C1 segment of cervical spinal cord (tissue), 14 donors: ENCODE results near the gene KRT6A.

Experiments used
- DNase-seq, 14 donors: peaks; one replicate each; lab custom pipeline; 2025; lab: John Stamatoyannopoulos, UW

The KRT6A gene

GRCh38 chr12:52493172-52493571 is at the start of gene KRT6A:
Gene KRT6A, minus strand, starts transcription at chr12:52493257. Its CDS starts 69 bp downstream, at chr12:52493188.
- no peak for DNase-seq

DNA sequence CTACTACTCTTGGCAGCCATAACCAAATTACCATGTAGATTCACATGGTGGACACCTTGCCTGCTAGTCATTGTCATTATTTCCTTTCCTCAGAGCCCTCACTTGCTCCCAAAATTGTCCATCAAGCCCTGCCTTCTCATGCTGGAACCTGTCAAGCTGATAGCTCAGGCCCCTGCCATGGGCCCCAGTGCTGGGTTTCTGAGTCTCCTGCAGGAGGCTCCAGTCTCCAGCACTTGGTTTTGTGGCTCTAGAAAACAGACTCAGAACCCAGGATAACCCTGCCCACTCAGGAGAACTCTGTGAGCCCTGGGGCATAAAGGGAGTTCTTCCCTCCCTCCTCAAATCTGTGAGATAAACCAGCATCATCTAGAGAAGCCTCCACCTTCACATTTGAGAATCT is 49.1 kb upstream of the KRT6A start:
- DNase-seq, result no peak

DNA sequence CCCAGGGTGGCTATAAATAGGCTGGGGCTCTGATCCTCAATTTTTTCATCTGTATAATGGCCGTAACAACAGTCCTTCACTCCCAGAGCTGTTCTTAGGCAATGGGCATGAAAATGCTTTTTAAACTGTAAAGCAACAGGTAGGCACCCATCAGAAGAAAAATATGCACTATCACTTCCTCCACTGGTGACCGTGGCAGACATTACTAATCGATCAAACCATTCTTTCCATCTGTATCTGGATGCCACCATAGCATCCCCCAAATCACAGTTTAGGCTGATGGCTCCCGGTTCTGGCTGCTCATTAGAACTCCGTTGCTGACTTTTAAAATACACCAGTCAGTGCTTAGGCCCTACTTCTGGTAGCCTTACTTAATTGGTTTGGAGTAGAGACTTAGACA is 48.7 kb upstream of the KRT6A start:
- DNase-seq, result no peak

GRCh38 chr12:52540531-52540930 is 47.5 kb upstream of the KRT6A start:
- DNase-seq, result no peak

- DNase-seq, result no peak
Measured at GRCh38 chr12:52539821-52540173, 46.7 kb upstream of the KRT6A start.

GRCh38 chr12:52539083-52539820 is 46.2 kb upstream of the KRT6A start:
- DNase-seq, result no peak

GRCh38 chr12:52537101-52537500 is 44.0 kb upstream of the KRT6A start:
- DNase-seq, result no peak

GRCh38 chr12:52535574-52535973 is 42.5 kb upstream of the KRT6A start:
- DNase-seq, result no peak

GRCh38 chr12:52534482-52534881 is 41.4 kb upstream of the KRT6A start:
- no peak for DNase-seq

GRCh38 chr12:52533686-52534470 is 40.8 kb upstream of the KRT6A start:
- peak in 1 of 14 donors; percentile 8 for DNase-seq

DNA sequence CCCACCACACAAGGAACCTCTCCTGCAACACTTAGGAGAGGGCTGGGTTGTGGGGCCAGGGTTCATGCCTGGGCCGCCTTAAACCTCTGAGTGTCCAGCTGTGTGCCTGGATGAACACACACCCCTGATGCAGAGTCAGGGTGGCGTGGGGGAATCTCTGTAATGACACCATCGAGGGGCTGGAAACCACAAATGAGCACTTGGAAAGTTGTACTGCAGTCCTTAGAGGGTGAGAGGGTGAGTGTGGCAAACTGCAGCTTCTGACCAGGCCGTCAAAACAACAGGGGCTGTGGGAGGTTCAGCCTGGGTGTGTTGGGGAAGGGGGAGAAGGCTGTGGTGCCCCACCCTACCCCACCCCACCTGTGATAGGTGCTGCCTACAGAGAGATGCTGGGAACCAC is 39.6 kb upstream of the KRT6A start:
- no peak for DNase-seq

- DNase-seq, result peak in 2 of 14 donors; percentile 19 to 24
Measured at GRCh38 chr12:52531566-52532300, 38.7 kb upstream of the KRT6A start.

DNA sequence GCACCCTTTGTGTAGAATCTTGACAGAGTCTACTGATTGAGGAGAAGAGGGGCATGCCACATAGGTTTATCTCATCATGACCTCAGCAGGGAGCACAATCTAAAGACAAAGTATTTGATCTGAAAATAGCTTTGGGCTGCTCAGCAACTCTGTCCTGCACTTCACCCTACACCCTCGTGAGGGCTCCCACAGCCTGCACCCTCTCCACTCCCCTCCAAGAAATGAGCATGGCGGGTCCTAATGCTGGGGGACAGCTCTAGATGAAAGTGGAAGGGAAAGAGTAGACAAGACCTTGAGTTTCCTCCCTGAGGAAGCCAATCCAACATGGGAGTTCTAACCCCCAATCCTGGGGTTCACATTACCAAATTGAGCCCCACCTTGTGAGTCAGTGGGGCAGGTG is 37.8 kb upstream of the KRT6A start:
- no peak for DNase-seq

GRCh38 chr12:52530366-52530765 is 37.3 kb upstream of the KRT6A start:
- DNase-seq, result no peak

DNA sequence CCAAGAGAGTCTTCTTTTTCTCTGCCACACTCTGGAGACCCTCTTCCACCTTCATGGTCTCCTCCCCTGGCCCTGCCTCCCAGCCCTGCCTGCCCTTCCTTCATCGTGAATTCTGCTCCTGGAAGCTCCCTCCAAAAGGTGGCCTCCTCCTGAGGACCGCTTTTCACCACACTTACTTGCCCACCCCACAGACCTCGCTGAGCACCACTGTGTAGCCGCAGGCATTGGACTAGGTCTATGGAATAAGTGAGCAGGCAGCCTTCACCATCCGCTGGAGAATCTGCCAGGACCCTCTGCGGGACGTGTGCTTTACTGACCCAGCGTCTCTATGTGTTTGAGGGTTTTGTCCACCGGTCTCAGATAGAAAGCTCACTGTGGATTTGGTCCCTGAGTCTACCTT is 36.8 kb upstream of the KRT6A start:
- no peak for DNase-seq

- DNase-seq, result no peak
Measured at GRCh38 chr12:52529417-52529816, 36.4 kb upstream of the KRT6A start.

DNA sequence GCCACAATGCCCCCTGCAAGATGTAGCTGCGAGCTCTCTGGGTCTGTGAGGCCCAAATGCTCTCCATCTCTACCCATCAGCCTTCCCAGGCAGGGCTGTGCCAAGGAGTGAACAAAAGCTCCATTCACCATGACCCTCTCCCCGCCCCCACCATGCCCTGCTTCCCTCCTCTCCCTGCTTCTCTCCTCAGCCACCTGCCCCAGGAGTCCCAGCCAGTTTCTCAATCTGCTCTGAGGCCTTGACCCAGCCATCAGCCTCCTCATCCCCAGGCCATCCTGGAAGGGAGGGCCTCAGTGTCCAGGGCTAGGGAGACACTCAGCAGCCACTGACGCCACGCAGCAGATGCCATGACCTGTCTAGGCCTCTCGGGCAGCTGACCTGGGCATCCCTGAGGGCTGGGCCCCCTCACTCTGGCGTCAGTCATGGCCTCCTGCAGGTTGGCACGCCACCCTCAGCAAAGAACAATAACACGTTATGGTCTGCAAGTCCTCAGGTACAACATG is 35.6 kb upstream of the KRT6A start:
- peak in 10 of 14 donors; percentile 22 to 51 (median 37) for DNase-seq

GRCh38 chr12:52527121-52527800 is 34.2 kb upstream of the KRT6A start:
- no peak for DNase-seq

DNA sequence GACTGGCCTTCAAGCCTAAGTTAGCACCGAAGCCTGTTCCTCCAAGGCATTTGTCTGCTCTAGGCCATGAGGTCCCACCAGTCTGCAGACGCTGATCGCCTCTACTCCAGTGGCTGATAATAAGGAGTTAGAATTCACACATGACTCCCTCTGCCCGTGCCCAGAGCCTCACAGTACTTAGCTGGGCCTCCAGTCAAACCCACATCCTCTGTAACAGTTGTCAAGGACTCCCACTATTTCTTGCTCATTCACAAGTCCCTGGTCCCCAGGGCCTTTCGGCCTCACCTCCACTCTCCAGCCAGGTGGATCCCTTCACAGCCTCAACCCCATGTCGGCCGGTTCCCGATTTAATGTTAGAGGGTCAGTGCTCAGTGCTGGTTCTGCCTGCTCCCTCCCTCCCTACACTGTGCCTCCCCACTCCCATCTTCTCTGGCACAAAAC is 33.5 kb upstream of the KRT6A start:
- DNase-seq, result no peak

GRCh38 chr12:52525661-52526499 is 32.8 kb upstream of the KRT6A start:
- no peak for DNase-seq
